ENCODE data around the gene MYO18B.

DNA sequence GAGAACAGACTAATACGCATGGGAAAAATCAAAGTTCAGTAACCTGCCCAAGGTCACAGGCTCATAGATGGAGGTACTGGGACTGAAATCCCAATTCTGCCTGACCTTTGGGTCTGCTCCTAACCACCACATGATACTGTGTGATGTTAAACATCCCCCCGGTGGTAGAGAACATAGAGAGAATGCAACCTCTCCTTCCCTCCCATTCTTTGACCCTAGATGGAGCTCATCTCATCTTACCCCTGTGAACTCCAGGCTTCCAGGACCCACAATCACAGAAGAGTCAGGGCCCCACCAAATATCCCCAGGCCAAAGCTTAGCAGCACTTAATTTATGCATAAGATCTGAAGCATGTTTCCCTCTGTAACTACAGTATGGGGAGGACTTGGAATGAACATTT is 198.5 kb downstream of the MYO18B start:
- TF ChIP-seq, protein P1, sequence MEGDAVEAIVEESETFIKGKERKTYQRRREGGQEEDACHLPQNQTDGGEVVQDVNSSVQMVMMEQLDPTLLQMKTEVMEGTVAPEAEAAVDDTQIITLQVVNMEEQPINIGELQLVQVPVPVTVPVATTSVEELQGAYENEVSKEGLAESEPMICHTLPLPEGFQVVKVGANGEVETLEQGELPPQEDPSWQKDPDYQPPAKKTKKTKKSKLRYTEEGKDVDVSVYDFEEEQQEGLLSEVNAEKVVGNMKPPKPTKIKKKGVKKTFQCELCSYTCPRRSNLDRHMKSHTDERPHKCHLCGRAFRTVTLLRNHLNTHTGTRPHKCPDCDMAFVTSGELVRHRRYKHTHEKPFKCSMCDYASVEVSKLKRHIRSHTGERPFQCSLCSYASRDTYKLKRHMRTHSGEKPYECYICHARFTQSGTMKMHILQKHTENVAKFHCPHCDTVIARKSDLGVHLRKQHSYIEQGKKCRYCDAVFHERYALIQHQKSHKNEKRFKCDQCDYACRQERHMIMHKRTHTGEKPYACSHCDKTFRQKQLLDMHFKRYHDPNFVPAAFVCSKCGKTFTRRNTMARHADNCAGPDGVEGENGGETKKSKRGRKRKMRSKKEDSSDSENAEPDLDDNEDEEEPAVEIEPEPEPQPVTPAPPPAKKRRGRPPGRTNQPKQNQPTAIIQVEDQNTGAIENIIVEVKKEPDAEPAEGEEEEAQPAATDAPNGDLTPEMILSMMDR (conservative IDR thresholded peaks at IDR 0.05), result no peak
- no peak for TF ChIP-seq ZFX (IDR thresholded peaks at IDR 0.05)

Data from C4-2B (cell line).